SK-N-MC (cell line): Measurements from ENCODE around the gene PDSS1.

Source experiments
- EZH2 ChIP-seq: fragments of 200-600 bp; sonication (generic); IDR thresholded peaks from one replicate; pipeline ENCODE4 v1.6.1; 2017; ENCODE audit warnings: antibody characterized with exemption
- FOXP2 ChIP-seq: optimal IDR thresholded peaks from 2 replicates; pipeline ENCODE3; 2011; ENCODE audit warnings: mild to moderate bottlenecking, moderate library complexity; ENCODE audit not compliant: insufficient read depth; ENCODE audit errors: extremely low read length, control extremely low read depth
- POLR2AphosphoS5 ChIP-seq: IDR thresholded peaks from 2 replicates; pipeline ENCODE4 v1.6.1; 2012; ENCODE audit warnings: mild to moderate bottlenecking, low read depth, low read length, borderline replicate concordance

DNA sequence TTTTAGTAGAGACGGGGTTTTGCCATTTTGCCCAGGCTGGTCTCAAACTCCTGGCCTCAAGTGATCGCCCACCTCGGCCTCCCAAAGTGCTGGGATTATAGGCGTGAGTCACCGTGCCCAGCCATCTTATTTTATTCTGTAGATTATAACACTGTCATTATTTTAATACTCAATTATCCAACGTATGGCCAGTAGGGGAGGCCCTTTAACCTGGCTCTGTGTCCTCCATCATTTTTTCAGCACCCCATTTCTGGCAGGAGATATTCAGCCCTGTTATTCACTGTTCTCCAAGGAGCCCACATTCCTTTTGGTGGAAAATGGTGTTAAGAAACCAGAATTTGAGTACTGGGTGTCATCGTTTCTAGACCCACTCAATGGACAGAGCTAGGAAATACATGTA lies 31.5 kb downstream of the PDSS1 start:
- TF ChIP-seq POLR2AphosphoS5 (no peak), EZH2 (no peak), FOXP2 (no peak)
